SW480 (cell line): ENCODE data around the gene C19orf18.
"Not testable (repeated sequence)": the region's sequence is repeated elsewhere in the genome, so short reads cannot be mapped to it uniquely, and the experiment has no call there.

ENCODE experiments used
- DNase-seq: peaks from one replicate; pipeline ENCODE4 v3.0.0-alpha.2; 2016; ENCODE audit warnings: low spot score

Gene C19orf18

GRCh38 chr19:57974434-57974833 lies at the start of gene C19orf18:
Gene C19orf18, minus strand, starts transcription at chr19:57974534. Its CDS starts 102 bp downstream, at chr19:57974432.
- DNase-seq = no peak

- no peak for DNase-seq
Measured at GRCh38 chr19:58022283-58022660, 47.9 kb upstream of the C19orf18 start.

- DNase-seq = peak; percentile 27
Measured at GRCh38 chr19:58021541-58022282, 47.4 kb upstream of the C19orf18 start.

GRCh38 chr19:58020129-58020528 lies 45.8 kb upstream of the C19orf18 start:
- no peak for DNase-seq

GRCh38 chr19:58014141-58014540 lies 39.8 kb upstream of the C19orf18 start:
- no peak for DNase-seq

- no peak for DNase-seq
Measured at GRCh38 chr19:58010507-58010906, 36.2 kb upstream of the C19orf18 start.

- DNase-seq = peak; percentile 73
Measured at GRCh38 chr19:58009666-58010301, 35.5 kb upstream of the C19orf18 start.

- no peak for DNase-seq
Measured at GRCh38 chr19:58009301-58009665, 34.9 kb upstream of the C19orf18 start.

- not testable (repeated sequence) for DNase-seq
Measured at GRCh38 chr19:58008877-58009276, 34.5 kb upstream of the C19orf18 start.

GRCh38 chr19:58007285-58007684 lies 33.0 kb upstream of the C19orf18 start:
- no peak for DNase-seq

- no peak for DNase-seq
Measured at GRCh38 chr19:58003174-58003828, 29.0 kb upstream of the C19orf18 start.

GRCh38 chr19:58002384-58003173 lies 28.2 kb upstream of the C19orf18 start, which contains the start of gene ZNF606:
Gene ZNF606, minus strand, starts transcription at chr19:58002820. Its CDS starts 1,501 bp downstream, at chr19:58001319.
- peak; percentile 87 for DNase-seq

- no peak for DNase-seq
Measured at GRCh38 chr19:58001895-58002369, 27.6 kb upstream of the C19orf18 start.

GRCh38 chr19:58000677-58001076 lies 26.3 kb upstream of the C19orf18 start:
- no peak for DNase-seq

- no peak for DNase-seq
Measured at GRCh38 chr19:57992841-57993240, 18.5 kb upstream of the C19orf18 start.

GRCh38 chr19:57978586-57979289 lies 4.4 kb upstream of the C19orf18 start:
- no peak for DNase-seq

- no peak for DNase-seq
Measured at GRCh38 chr19:57964761-57965160, 9.6 kb downstream of the C19orf18 start.

- no peak for DNase-seq
Measured at GRCh38 chr19:57961785-57962184, 12.5 kb downstream of the C19orf18 start.

GRCh38 chr19:57954996-57955395 lies 19.3 kb downstream of the C19orf18 start:
- DNase-seq = no peak

GRCh38 chr19:57949702-57950101 lies 24.6 kb downstream of the C19orf18 start:
- no peak for DNase-seq

- no peak for DNase-seq
Measured at GRCh38 chr19:57949296-57949695, 25.0 kb downstream of the C19orf18 start.
